HG02970 (cell line): ENCODE data around the gene CAPS.
"Not testable (repeated sequence)": the region's sequence is repeated elsewhere in the genome, so short reads cannot be mapped to it uniquely, and the experiment has no call there.

Experiments
- ATAC-seq: cut with Tn5 transposase; IDR thresholded peaks from one replicate; pipeline ENCODE4 v1.9.1; 2021; ENCODE audit warnings: mild to moderate bottlenecking, moderate library complexity, moderate number of reproducible peaks; ENCODE audit not compliant: unreplicated experiment, low FRiP score

Gene CAPS

GRCh38 chr19:5913739-5914357 is at the start of gene CAPS:
Gene CAPS (plus strand): TSS chr19:5914254. CDS start chr19:5914407, 153 bp downstream.
- no peak for ATAC-seq

GRCh38 chr19:5864725-5865486 is 49.1 kb upstream of the CAPS start:
- ATAC-seq, result no peak

GRCh38 chr19:5865772-5866171 is 48.3 kb upstream of the CAPS start:
- ATAC-seq, result no peak

- no peak for ATAC-seq
Observed at GRCh38 chr19:5867201-5868136, 46.6 kb upstream of the CAPS start.

- ATAC-seq, result no peak
Observed at GRCh38 chr19:5870986-5871394, 43.1 kb upstream of the CAPS start.

- ATAC-seq, result no peak
Observed at GRCh38 chr19:5873617-5874199, 40.3 kb upstream of the CAPS start.

GRCh38 chr19:5874496-5874895 is 39.6 kb upstream of the CAPS start:
- not testable (repeated sequence) for ATAC-seq

- no peak for ATAC-seq
Observed at GRCh38 chr19:5877427-5877826, 36.6 kb upstream of the CAPS start.

GRCh38 chr19:5877882-5878281 is 36.2 kb upstream of the CAPS start:
- no peak for ATAC-seq

GRCh38 chr19:5880196-5880595 is 33.9 kb upstream of the CAPS start:
- ATAC-seq, result no peak

GRCh38 chr19:5880604-5881078 is 33.4 kb upstream of the CAPS start:
- ATAC-seq, result no peak

GRCh38 chr19:5881543-5882299 is 32.3 kb upstream of the CAPS start:
- ATAC-seq, result no peak

- no peak for ATAC-seq
Observed at GRCh38 chr19:5882421-5882968, 31.6 kb upstream of the CAPS start.

- not testable (repeated sequence) for ATAC-seq
Observed at GRCh38 chr19:5883157-5883873, 30.7 kb upstream of the CAPS start.

GRCh38 chr19:5884065-5884811 is 29.8 kb upstream of the CAPS start:
- ATAC-seq, result not testable (repeated sequence)

GRCh38 chr19:5889288-5889971 is 24.6 kb upstream of the CAPS start:
- no peak for ATAC-seq

- ATAC-seq, result no peak
Observed at GRCh38 chr19:5890099-5890498, 24.0 kb upstream of the CAPS start.

- no peak for ATAC-seq
Observed at GRCh38 chr19:5891572-5891937, 22.5 kb upstream of the CAPS start.
